ENCODE measurements around the gene ULK4. TPM values are rescaled to one million over a fixed set of nuclear protein-coding genes. Genes with fewer than 3 reads are reported as not detected.

Gene ULK4
- total and polyA plus RNA-seq, 2 of the 8 experiments (the other 6 are each of a cell fraction or from before 2014, with no cell fraction given) = 3.0 to 10.8 TPM

GRCh38 chr3:41290306-41290705 lies 671.6 kb downstream of the ULK4 start:
- Histone ChIP-seq H3K79me2 (ENCODE audit: control insufficient read depth in 1 of 2, insufficient read depth in 2 of 2, low read length in 2 of 2) (no peaks in the 10 kb centered on the region), H3K27ac (ENCODE audit: low read depth, low read length) (no peak overlapping the region), H4K5ac (ENCODE audit: insufficient read length, low read depth, low read length) (no peak overlapping the region), H3K23ac (ENCODE audit: insufficient read length) (no peak overlapping the region), H2BK20ac (ENCODE audit: low read length) (no peak overlapping the region), H4K8ac (ENCODE audit: extremely low read depth, insufficient read depth, low read length) (no peak overlapping the region), H3K56ac (replicated peaks; ENCODE audit: insufficient read length, low read depth, low read length) (no peak overlapping the region), H3K9me3 (ENCODE audit: insufficient read depth in 2 of 2, low read depth in 1 of 2, low read length in 1 of 2) (no peaks in the 10 kb centered on the region), H2BK120ac (replicated peaks; ENCODE audit: low read depth, low read length) (no peak overlapping the region), H3K4me3 (ENCODE audit: extremely low read depth in 1 of 4, insufficient read depth in 2 of 4, low read depth in 3 of 4, low read length in 4 of 4) (no peak overlapping the region), H4K91ac (replicated peaks; ENCODE audit: insufficient read length, low read length) (no peak overlapping the region), H2BK15ac (ENCODE audit: low read length) (no peak overlapping the region), H4K20me1 (replicated peaks in 1 of 2; ENCODE audit: control insufficient read depth in 1 of 2, insufficient read depth in 2 of 2, low read length in 2 of 2) (no peaks in the 10 kb centered on the region), H3K14ac (ENCODE audit: insufficient read length) (no peak overlapping the region), H3K27me3 (replicated peaks in 1 of 4; ENCODE audit: control insufficient read depth in 3 of 4, extremely low read depth in 1 of 4, insufficient read depth in 3 of 4, low read length in 3 of 4) (no peaks in the 10 kb centered on the region), H3K23me2 (ENCODE audit: low read depth, low read length) (no peaks in the 10 kb centered on the region; the same call in 1 of the 2 replicates), H2AK5ac (ENCODE audit: low read depth, low read length) (no peak overlapping the region), H3K18ac (ENCODE audit: extremely low read depth, low read length) (no peak overlapping the region), H2AFZ (ENCODE audit: low read length) (0 out of 2 replicates have a peak overlapping the region, but pooled peaks have one; percentile 31), H3K36me3 (ENCODE audit: control insufficient read depth in 2 of 4, insufficient read depth in 4 of 4, low read length in 3 of 4) (no peaks in the 10 kb centered on the region), H3K4me1 (replicated peaks in 1 of 4; ENCODE audit: control insufficient read depth in 3 of 4, insufficient read depth in 4 of 4, low read length in 3 of 4) (peaks cover 0 to 6% (median 0%) of the 10 kb centered on the region in 4 experiments; a peak in 1 of 7 replicates), H3K4me2 (ENCODE audit: insufficient read depth in 1 of 2, low read depth in 2 of 2, low read length in 2 of 2) (no peak overlapping the region), H3K9ac (replicated peaks in 1 of 4; ENCODE audit: extremely low read depth in 1 of 4, low read depth in 3 of 4, low read length in 3 of 4) (no peak overlapping the region), H3K4ac (replicated peaks; ENCODE audit: insufficient read length, low read depth, low read length) (no peak overlapping the region), H2BK5ac (ENCODE audit: low read depth, low read length) (no peak overlapping the region), H2BK12ac (ENCODE audit: low read depth, low read length) (no peak overlapping the region), H3K79me1 (ENCODE audit: low read depth, low read length) (no peaks in the 10 kb centered on the region)
- POLR2A ChIA-PET (ENCODE audit: partially characterized antibody) = no interaction called here
- no peak for DNase-seq (ENCODE audit: low read depth in 1 of 2, low spot score in 2 of 2)
- FAIRE-seq = no peak
- CTCF ChIA-PET (ENCODE audit: partially characterized antibody) = interaction anchor here (0.6 to 1.1 kb wide), 2 partner anchors 12 to 13 kb away, joined by 3 read pairs; no protein-coding TSS in a partner anchor
- 85% methylated on average over 2 of the region's 2 CpGs; no CpG with 5 or more reads in 1 of the 2 experiments for WGBS, 2 experiments (ENCODE audit: extremely low coverage in 1 of 2, insufficient coverage in 1 of 2, insufficient read length in 1 of 2, insufficient replicate concordance in 2 of 2, low coverage in 1 of 2, low lambda C conversion rate in 2 of 2, missing lambda C conversion rate in 1 of 2)
- TF ChIP-seq ATF2 (IDR thresholded peaks at IDR 0.05; ENCODE audit: low read length) = no peak
- TF ChIP-seq SAP30 (IDR thresholded peaks at IDR 0.05; ENCODE audit: insufficient read depth, insufficient replicate concordance, low read length) = no peak
- TF ChIP-seq TBP (IDR thresholded peaks at IDR 0.05; ENCODE audit: low read depth, low read length) = no peak
- TF ChIP-seq CEBPB (IDR thresholded peaks at IDR 0.05; ENCODE audit: low read depth, low read length) = no peak
- TF ChIP-seq EP300 (IDR thresholded peaks at IDR 0.05; ENCODE audit: borderline replicate concordance in 1 of 2, low read depth in 2 of 2, low read length in 2 of 2) = no peak
- no peak for TF ChIP-seq CREB1 (IDR thresholded peaks at IDR 0.05)
- TF ChIP-seq KDM5A (IDR thresholded peaks at IDR 0.05; ENCODE audit: low read length) = no peak
- TF ChIP-seq CBX5 (IDR thresholded peaks at IDR 0.05; ENCODE audit: low read depth, low read length) = no peak
- TF ChIP-seq, protein P1, sequence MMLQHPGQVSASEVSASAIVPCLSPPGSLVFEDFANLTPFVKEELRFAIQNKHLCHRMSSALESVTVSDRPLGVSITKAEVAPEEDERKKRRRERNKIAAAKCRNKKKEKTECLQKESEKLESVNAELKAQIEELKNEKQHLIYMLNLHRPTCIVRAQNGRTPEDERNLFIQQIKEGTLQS (IDR thresholded peaks at IDR 0.05; ENCODE audit: insufficient read depth, low read depth, low read length) = no peak
- no peak for TF ChIP-seq KDM4A (IDR thresholded peaks at IDR 0.05; ENCODE audit: low read depth, low read length, severe bottlenecking)
- TF ChIP-seq CHD1 (IDR thresholded peaks at IDR 0.05; ENCODE audit: low read depth, low read length) = no peak
- TF ChIP-seq TEAD4 (IDR thresholded peaks at IDR 0.05; ENCODE audit: low read depth, low read length) = no peak

Data from H1 (cell line).